ENCODE data around the gene PARD6G. TPM values are rescaled to one million over a fixed set of nuclear protein-coding genes. Genes with fewer than 3 reads are reported as not detected.
"Not testable (repeated sequence)": the region's sequence is repeated elsewhere in the genome, so short reads cannot be mapped to it uniquely, and the experiment has no call there.

The PARD6G gene
- total and polyA plus RNA-seq, 2 donors (not counting 1 experiment from before 2014, with no cell fraction given), result 1.0 to 2.1 TPM

- Histone ChIP-seq H3K9ac (ENCODE audit: insufficient read depth, low read length) (no peak overlapping the region), H2AFZ (ENCODE audit: low read length) (no peak overlapping the region), H3K27me3 (ENCODE audit: control insufficient read depth, insufficient read depth, low read length) (no peaks in the 10 kb centered on the region), H3K4me3 (replicated peaks in 1 of 4; ENCODE audit: control extremely low read depth in 1 of 4, insufficient read depth in 1 of 4, low read depth in 3 of 4, low read length in 4 of 4) (no peak overlapping the region), H3K4me1 (ENCODE audit: control insufficient read depth, extremely low read depth, insufficient read depth, low read length) (no peaks in the 10 kb centered on the region), H4K20me1 (ENCODE audit: control insufficient read depth, extremely low read depth, insufficient read depth, low read length) (no peaks in the 10 kb centered on the region), H3K79me2 (ENCODE audit: control insufficient read depth, insufficient read depth, low read length) (no peaks in the 10 kb centered on the region), H3K4me2 (ENCODE audit: extremely low read depth, insufficient read depth, low read length) (no peak overlapping the region), H3K27ac (ENCODE audit: insufficient read depth, low read length) (no peak overlapping the region), H3K36me3 (ENCODE audit: control insufficient read depth, insufficient read depth, low read length) (no peaks in the 10 kb centered on the region), H3K9me3 (ENCODE audit: control insufficient read depth, insufficient read depth, low read depth, low read length) (no peaks in the 10 kb centered on the region)
- DNase-seq (ENCODE audit: low read depth in 2 of 2), result no peak
- no peak for TF ChIP-seq CTCF (conservative IDR thresholded peaks at IDR 0.05 in 1 of 2, IDR thresholded peaks at IDR 0.05 in 1 of 2; ENCODE audit: low read depth in 1 of 2, low read length in 2 of 2)
Measured at GRCh38 chr18:80223581-80224148, 23.6 kb downstream of the PARD6G start.

DNA sequence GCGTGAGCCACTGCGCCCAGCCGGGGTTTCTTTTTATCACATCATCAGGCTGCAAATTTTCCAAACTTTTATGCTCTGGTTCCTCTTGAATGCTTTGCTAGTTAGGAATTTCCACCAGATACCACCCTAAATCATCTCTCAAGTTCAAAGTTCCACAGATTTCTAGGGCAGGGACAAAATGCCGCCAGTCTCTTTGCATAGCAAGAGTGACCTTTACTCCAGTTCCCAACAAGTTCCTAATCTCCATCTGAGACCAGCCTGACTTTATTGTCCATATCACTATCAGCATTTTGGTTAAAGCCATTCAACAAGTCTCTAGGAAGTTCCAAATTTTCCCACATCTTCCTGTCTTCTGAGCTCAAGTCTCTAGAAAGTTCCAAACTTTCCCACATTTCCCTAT lies 27.8 kb downstream of the PARD6G start:
- H3K9ac ChIP-seq (ENCODE audit: insufficient read depth, low read length); H3K36me3 ChIP-seq (ENCODE audit: control insufficient read depth, insufficient read depth, low read length); H3K79me2 ChIP-seq (ENCODE audit: control insufficient read depth, insufficient read depth, low read length); H3K4me1 ChIP-seq (ENCODE audit: control insufficient read depth, extremely low read depth, insufficient read depth, low read length); H3K27me3 ChIP-seq (ENCODE audit: control insufficient read depth, insufficient read depth, low read length); H3K9me3 ChIP-seq (ENCODE audit: control insufficient read depth, insufficient read depth, low read depth, low read length); H4K20me1 ChIP-seq (ENCODE audit: control insufficient read depth, extremely low read depth, insufficient read depth, low read length); H3K27ac ChIP-seq (ENCODE audit: insufficient read depth, low read length); DNase-seq (ENCODE audit: low read depth in 2 of 2); H3K4me3 ChIP-seq (replicated peaks in 1 of 4; ENCODE audit: control extremely low read depth in 1 of 4, insufficient read depth in 1 of 4, low read depth in 3 of 4, low read length in 4 of 4); H2AFZ ChIP-seq (ENCODE audit: low read length); H3K4me2 ChIP-seq (ENCODE audit: extremely low read depth, insufficient read depth, low read length): not testable (repeated sequence)

- Histone ChIP-seq H3K4me1 (ENCODE audit: control insufficient read depth, extremely low read depth, insufficient read depth, low read length) (no peaks in the 10 kb centered on the region), H3K4me3 (replicated peaks in 1 of 4; ENCODE audit: control extremely low read depth in 1 of 4, insufficient read depth in 1 of 4, low read depth in 3 of 4, low read length in 4 of 4) (no peak overlapping the region), H3K36me3 (ENCODE audit: control insufficient read depth, insufficient read depth, low read length) (no peaks in the 10 kb centered on the region), H2AFZ (ENCODE audit: low read length) (no peak overlapping the region), H4K20me1 (ENCODE audit: control insufficient read depth, extremely low read depth, insufficient read depth, low read length) (no peaks in the 10 kb centered on the region), H3K27ac (ENCODE audit: insufficient read depth, low read length) (no peak overlapping the region), H3K4me2 (ENCODE audit: extremely low read depth, insufficient read depth, low read length) (no peak overlapping the region), H3K9ac (ENCODE audit: insufficient read depth, low read length) (no peak overlapping the region), H3K79me2 (ENCODE audit: control insufficient read depth, insufficient read depth, low read length) (no peaks in the 10 kb centered on the region), H3K27me3 (ENCODE audit: control insufficient read depth, insufficient read depth, low read length) (no peaks in the 10 kb centered on the region), H3K9me3 (ENCODE audit: control insufficient read depth, insufficient read depth, low read depth, low read length) (no peaks in the 10 kb centered on the region)
- TF ChIP-seq EZH2 (IDR thresholded peaks at IDR 0.05; ENCODE audit: low read length, missing control alignments) (no peak), CTCF (conservative IDR thresholded peaks at IDR 0.05 in 1 of 2, IDR thresholded peaks at IDR 0.05 in 1 of 2; ENCODE audit: low read depth in 1 of 2, low read length in 2 of 2) (no peak)
- DNase-seq (ENCODE audit: low read depth in 2 of 2), result no peak
Measured at GRCh38 chr18:80218341-80219227, 28.7 kb downstream of the PARD6G start.

Data from fibroblast of lung (primary cell).